GM10847 (cell line): ENCODE measurements around the gene GCFC2.
A peak's percentile ranks its signal among the peaks of the same experiment; 100 is the strongest.

Source experiments
- POLR2A ChIP-seq: IDR thresholded peaks from 2 replicates; pipeline ENCODE4 v1.6.1; 2011; ENCODE audit not compliant: insufficient read length; ENCODE audit errors: extremely low read depth

GCFC2 gene

DNA sequence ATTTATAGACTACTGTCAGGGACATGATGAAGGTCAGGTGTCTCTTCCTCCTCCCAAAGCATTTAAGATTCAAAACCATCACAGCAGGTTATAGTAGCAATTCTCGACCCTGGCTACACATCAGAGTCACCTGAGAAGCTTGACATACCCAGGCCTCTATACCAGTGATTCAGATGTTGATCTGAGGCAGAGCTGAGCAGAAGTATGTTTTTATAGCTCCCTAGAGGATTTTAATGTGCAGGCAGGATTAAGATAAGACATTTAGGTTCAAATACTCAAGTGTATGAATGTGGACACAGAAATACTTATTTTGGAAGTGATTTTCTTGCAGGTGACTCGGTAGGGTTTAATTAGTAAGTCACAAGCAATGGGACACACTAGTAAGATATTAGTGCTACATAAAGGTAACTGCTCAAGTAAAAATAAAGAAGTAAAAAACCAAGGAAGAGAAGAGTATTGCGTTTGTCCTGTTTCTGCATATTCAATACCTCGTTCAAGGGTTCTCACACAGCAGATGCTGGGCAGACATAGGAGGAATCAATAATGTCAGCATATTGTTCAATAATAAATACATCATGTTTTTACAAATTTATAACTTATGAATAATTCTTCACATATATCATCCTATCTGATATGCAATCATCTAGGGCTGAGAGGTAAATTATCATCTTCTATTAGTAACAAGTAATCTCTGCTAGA lies 7.0 kb downstream of the GCFC2 start:
- no peak for TF ChIP-seq POLR2A

DNA sequence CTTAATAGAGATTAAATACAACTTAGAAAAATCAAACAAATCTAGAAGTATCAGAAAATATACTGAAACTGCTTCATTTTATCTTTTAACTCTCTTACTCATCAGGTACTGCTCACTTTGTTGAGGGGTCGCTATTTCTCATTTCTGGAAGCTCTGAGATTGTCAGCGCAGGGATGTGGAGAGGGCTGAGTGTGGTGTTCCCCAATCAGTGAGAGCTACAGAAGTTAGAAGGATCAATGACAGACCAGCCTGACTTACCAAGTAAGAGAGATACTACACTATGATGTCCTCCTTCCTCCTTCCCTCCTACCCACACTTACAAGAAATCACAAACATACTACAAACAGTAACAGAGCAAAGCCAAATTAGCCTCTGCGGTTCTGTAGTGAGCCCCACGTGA lies 8.1 kb downstream of the GCFC2 start:
- TF ChIP-seq POLR2A, result no peak

DNA sequence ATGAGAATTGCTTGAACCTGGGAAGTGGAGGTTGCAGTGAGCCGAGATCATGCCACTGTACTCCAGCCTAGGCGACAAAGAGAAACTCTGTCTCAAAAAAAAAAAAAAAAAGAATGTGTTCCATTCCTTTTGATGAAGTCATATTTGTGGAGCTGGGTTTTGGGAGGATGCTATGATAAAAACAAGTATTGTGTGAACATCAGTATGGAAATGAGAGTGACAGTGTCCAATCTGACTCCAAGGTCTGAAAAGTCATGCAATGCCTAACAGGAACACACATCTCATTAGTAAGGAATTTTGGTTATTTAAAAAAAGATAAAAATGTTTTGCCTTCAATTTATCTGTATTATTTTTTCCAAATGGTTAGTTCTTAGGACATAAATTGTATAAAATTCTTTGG lies 11.8 kb downstream of the GCFC2 start:
- no peak for TF ChIP-seq POLR2A

GRCh38 chr2:75688196-75688595 lies 22.5 kb downstream of the GCFC2 start:
- no peak for TF ChIP-seq POLR2A

- no peak for TF ChIP-seq POLR2A
Observed at GRCh38 chr2:75680402-75680801, 30.3 kb downstream of the GCFC2 start.

- no peak for TF ChIP-seq POLR2A
Observed at GRCh38 chr2:75679556-75679955, 31.2 kb downstream of the GCFC2 start.

GRCh38 chr2:75676464-75676863 lies 34.3 kb downstream of the GCFC2 start:
- TF ChIP-seq POLR2A, result no peak

DNA sequence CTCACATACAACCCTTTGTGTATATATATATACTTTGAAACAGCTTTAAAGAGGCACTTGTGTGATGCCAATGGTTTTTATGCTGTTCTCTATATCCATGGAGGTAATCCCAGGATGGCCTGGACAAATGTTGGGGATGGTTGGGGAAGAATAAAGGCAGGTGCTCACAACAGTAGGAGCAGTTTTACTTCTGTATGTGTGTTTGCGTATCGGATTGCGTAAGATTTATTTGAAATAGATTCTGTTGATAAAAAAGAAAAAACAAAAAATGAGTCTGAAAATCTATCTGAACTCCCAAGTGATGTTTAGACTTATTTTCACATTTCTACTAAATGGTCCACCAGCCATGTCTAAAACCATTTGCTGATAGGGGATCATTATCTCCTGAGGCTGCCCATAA lies 34.8 kb downstream of the GCFC2 start:
- no peak for TF ChIP-seq POLR2A

DNA sequence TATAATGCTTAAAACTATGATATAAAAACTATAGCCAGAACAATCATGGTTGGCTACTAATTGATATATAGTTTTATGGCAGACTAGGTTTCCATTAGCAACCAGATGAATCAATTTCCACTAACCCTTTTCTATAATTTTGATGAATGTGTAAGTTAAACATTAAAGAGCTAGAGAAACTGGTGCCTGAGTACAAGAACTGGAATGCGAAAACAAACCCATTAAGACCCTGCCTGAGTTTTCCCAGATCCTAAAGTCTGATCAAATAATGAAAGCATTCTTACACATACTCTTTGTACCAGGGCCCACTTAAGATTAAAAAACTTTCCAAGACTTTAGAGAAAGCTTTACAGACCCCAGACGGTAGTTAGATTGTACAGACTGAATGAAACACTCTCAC lies 42.8 kb downstream of the GCFC2 start:
- TF ChIP-seq POLR2A, result no peak

DNA sequence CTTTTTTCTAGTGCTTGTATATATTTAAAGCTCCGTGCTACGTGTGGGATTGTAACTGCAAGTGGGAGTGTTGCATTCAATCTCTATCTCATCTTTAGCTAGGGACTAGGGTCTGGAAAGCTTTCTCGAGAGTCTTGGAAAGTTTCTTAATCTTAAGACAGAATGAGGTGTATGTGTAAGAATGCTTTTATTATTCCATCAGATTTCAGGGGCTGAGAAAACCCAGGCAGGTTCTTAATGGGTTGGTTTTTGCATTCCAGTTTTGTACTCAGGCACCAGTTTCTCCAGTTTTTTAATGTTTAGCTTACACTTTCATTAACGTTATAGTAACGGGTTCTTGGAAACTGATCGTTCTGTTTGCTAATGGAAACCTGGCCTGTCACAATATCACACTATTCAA lies 43.8 kb downstream of the GCFC2 start:
- no peak for TF ChIP-seq POLR2A

- no peak for TF ChIP-seq POLR2A
Observed at GRCh38 chr2:75657798-75658197, 52.9 kb downstream of the GCFC2 start.

DNA sequence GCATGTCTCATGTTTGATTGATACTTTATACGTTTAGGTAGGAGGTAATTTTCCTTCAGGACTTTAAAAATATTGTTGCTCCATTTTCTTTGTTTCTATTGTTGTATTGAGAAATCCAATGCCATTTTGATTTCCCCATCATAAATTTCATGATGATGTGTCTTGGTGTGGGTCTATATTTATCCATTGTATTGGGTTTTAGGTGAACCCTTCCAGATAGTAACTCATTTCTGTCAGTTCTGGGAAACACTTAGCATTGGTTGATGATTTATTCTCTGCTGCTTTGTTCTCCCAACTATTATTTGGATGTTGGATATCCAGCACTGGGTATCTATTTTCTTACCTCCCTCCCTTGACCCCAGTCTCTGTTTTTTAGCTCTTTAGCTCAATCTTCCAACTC lies 54.2 kb downstream of the GCFC2 start:
- TF ChIP-seq POLR2A, result no peak

DNA sequence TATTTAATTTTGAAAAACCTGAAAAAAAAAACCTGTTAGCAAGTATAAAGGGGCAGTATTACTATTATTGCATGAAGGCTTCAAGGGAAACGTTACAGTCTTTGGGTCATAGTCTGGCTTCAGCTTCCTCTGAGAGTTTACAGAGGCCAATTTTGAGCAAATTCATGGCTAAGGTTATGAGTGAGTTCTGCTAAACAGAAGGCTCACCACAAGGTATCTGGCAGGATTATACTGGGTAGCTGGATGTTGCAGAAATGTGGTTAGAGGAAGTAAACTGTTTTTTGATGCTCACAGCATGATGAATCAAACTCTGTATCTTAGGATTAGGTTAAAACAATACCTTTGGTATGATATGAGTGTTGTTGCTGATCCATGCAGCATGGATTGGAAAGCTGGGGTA lies 54.9 kb downstream of the GCFC2 start:
- no peak for TF ChIP-seq POLR2A

GRCh38 chr2:75654012-75654411 lies 56.7 kb downstream of the GCFC2 start:
- no peak for TF ChIP-seq POLR2A

DNA sequence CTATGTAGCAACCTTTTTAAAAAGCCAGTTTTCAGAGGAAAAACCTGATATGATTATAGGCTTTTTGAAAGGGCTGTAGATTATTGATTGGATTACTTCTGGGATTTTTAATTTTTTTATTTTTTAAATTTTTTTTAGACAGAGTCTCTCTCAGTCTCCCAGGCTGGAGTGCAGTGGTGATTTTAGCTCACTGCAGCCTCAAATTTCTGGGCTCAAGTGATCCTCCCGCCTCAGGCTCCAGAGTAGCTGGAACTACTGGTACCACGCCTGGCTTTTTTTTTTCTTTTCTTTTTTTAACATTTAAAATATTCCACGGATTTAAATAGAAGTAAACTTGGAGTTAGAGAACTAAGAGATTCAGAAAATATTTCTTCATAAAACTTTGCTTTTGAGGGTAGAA lies 62.9 kb downstream of the GCFC2 start:
- TF ChIP-seq POLR2A, result no peak

GRCh38 chr2:75646583-75647425 lies 63.9 kb downstream of the GCFC2 start, which contains the start of gene MRPL19:
Gene MRPL19 (plus strand): TSS chr2:75646783. CDS start chr2:75646808, 25 bp downstream.
- TF ChIP-seq POLR2A, result peak; percentile 53
